ENCODE results near the gene SEPTIN2.

SEPTIN2 gene

DNA sequence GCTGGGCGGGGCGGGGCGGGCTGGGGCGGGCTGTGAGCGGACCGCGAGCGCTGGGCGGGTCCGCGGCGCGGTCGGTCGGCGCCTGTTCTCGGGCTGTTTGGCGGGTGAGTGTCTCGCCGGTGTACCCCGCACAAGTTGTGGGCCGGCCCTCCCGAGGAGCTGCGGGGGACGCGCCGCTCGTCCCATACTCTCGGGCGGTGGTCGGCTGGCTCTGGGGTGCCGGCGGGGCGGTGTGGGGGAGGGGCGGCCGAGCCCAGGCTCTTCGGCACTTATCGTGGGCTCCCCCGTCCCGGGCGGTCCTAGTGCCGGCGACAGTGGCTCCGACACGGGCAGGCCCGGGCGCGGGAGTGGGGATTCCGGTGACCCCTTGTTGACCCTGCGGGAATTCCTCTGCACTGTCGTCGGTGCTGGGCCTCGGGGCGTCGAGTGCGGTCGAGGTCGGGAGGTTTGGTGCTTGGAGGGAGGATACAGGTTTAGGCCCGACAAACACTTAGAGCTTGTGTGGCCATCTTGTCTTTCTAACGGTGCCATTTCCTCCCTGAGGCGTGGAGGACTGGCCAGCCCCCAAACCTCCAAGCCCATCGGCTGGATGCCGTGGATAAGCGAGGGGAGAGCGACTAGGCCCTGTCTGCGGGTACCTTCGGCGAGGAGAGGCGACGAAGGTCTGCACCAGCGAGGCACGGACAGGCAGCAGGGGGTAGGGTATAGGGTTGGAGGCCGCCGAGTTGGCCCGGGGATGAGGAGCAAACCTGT, at the start of gene SEPTIN2:
Gene SEPTIN2, plus strand, starts transcription at position 47 of the 753 bp plus-strand sequence. CDS start 8,308 bp downstream, outside the sequence.
- no peak for DNase-seq (ENCODE audit: extremely low spot score)
- CTCF ChIA-PET, result interaction anchor here (0.6 to 1.5 kb wide), 4 partner anchors 8 to 35 kb away, joined by 3 to 4 read pairs (median 3); no protein-coding TSS in a partner anchor
- TF ChIP-seq, protein P1, sequence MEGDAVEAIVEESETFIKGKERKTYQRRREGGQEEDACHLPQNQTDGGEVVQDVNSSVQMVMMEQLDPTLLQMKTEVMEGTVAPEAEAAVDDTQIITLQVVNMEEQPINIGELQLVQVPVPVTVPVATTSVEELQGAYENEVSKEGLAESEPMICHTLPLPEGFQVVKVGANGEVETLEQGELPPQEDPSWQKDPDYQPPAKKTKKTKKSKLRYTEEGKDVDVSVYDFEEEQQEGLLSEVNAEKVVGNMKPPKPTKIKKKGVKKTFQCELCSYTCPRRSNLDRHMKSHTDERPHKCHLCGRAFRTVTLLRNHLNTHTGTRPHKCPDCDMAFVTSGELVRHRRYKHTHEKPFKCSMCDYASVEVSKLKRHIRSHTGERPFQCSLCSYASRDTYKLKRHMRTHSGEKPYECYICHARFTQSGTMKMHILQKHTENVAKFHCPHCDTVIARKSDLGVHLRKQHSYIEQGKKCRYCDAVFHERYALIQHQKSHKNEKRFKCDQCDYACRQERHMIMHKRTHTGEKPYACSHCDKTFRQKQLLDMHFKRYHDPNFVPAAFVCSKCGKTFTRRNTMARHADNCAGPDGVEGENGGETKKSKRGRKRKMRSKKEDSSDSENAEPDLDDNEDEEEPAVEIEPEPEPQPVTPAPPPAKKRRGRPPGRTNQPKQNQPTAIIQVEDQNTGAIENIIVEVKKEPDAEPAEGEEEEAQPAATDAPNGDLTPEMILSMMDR (IDR thresholded peaks at IDR 0.05; ENCODE audit: control extremely low read depth, extremely low read depth, low read depth, missing control alignments), result no peak
- POLR2A ChIA-PET, result interaction anchor here (1.7 to 2.3 kb wide), 2 partner anchors 13 to 22 kb away, joined by 10 read pairs; no protein-coding TSS in a partner anchor

DNA sequence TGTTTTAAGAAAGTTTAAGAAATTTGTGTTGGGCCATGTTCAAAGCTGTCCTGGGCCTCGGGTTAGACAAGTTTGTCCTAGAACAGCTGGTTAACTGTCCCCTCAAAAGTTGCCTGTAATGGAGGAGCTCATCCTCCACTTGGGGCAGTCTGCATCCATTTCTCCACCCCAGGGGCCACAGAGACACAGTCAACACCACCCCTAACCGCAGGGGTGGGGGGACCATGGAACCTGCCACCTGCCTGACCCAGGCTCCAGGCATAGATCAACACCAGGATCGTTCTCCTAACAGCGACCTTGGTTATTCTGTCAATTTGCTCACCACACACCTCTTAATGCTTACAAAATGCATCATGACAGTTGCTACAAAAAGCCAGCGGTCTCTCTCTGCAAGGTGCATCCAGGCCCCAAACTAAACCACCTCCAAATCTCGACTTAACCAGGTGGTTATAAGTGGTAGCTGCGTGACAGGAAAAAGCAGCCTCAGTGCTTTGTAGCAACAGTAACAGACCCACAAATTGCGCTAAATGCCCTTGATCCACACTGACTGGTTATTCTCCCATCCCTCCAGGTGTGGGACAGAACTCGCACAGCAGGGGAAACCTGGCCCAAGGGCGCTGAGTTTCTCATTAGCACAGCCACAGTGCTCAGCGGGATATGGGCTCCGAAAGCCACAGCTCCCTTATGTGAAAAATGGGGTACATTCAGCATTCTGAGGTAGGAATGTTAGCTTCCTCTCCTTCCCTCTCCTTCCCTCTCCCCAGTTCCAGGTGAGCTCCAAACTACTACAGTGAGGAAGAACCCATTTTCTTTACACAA, 48.3 kb upstream of the SEPTIN2 start:
- DNase-seq (ENCODE audit: extremely low spot score), result no peak
- TF ChIP-seq, protein P1 (IDR thresholded peaks at IDR 0.05; ENCODE audit: control extremely low read depth, extremely low read depth, low read depth, missing control alignments), result no peak
- POLR2A ChIA-PET, result no interaction called here
- CTCF ChIA-PET, result interaction anchor here (1.2 to 1.9 kb wide), 3 partner anchors 13 to 22 kb away, joined by 3 to 5 read pairs (median 5); no protein-coding TSS in a partner anchor

- CTCF ChIA-PET, result interaction anchor here (1.9 kb wide), 2 partner anchors 12 to 21 kb away, joined by 5 read pairs; no protein-coding TSS in a partner anchor
- POLR2A ChIA-PET, result interaction anchor here (0.7 kb wide), 1 partner anchor 47 kb away, joined by 3 read pairs; no protein-coding TSS in a partner anchor
- no peak for DNase-seq (ENCODE audit: extremely low spot score)
- TF ChIP-seq, protein P1 (IDR thresholded peaks at IDR 0.05; ENCODE audit: control extremely low read depth, extremely low read depth, low read depth, missing control alignments), result no peak
These were observed 47.4 kb upstream of the SEPTIN2 start for GRCh38 chr2:241268306-241268705.

GRCh38 chr2:241268716-241269445, 46.8 kb upstream of the SEPTIN2 start:
- ChIA-PET CTCF (interaction anchor here (1.9 kb wide), 2 partner anchors 12 to 20 kb away, joined by 5 read pairs; no protein-coding TSS in a partner anchor), POLR2A (interaction anchor here (0.7 kb wide), 1 partner anchor 46 kb away, joined by 3 read pairs; no protein-coding TSS in a partner anchor)
- TF ChIP-seq, protein P1 (IDR thresholded peaks at IDR 0.05; ENCODE audit: control extremely low read depth, extremely low read depth, low read depth, missing control alignments), result no peak
- DNase-seq (ENCODE audit: extremely low spot score), result no peak

- ChIA-PET POLR2A (no interaction called here), CTCF (no interaction called here)
These were observed 45.8 kb upstream of the SEPTIN2 start for GRCh38 chr2:241269707-241270520.

More at GRCh38 chr2:241269707-241270520, 45.8 kb upstream of the SEPTIN2 start:
- TF ChIP-seq, protein P1 (IDR thresholded peaks at IDR 0.05; ENCODE audit: control extremely low read depth, extremely low read depth, low read depth, missing control alignments), result no peak
- no peak for DNase-seq (ENCODE audit: extremely low spot score)
